Fibroblast of peridontal ligament (primary cell): Measurements from ENCODE around the gene SKIDA1.
"Not testable (repeated sequence)": the region's sequence is repeated elsewhere in the genome, so short reads cannot be mapped to it uniquely, and the experiment has no call there.

Experiments used
- DNase-seq: peaks from one replicate; pipeline ENCODE4 v3.0.0-alpha.2; 2010; ENCODE audit errors: extremely low read depth

The SKIDA1 gene

DNA sequence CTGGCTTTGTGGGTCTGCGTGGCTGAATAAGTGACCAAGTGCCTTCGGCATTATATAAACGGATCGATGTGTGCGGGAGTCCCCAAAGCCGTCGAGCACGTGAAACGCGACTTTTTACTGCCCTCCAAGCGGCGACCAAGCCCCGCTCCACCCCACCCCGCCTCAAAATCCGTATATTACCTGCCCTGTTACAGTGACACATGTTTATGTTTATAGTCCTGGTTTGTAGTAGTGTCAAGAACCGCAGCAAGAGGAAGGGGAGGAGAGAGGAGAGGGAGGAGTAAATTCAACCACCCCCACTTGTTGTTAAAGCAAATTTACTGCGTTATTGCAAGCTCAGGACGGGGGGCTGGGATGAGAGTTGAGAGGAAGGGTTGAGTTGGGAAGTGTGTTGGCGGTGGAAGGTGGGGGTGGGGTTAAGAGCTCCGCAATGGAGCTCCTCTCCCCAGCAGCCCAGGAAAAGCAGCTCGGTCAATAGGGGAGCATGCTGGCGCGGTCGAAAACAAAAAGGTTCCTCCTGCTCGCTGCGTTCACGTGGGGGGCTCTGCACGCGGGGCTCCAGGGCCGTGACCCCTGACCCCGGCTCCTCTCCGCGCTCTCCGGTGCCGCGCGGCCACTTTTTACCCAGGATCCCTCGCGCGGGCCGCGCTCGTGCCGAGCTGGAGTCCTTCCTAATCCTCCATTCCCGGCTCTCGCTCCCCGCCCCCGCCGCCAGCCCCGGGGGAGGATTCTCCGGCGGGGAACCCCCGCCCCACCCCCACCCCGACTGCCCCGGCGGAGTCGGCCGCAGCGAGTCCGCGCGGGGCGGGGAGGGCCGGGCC lies at the start of gene SKIDA1:
TSS of gene SKIDA1 (minus strand) at position 316 of the 821 bp plus-strand sequence. CDS start 7,860 bp downstream, outside the sequence.
- peak; percentile 77 for DNase-seq

DNA sequence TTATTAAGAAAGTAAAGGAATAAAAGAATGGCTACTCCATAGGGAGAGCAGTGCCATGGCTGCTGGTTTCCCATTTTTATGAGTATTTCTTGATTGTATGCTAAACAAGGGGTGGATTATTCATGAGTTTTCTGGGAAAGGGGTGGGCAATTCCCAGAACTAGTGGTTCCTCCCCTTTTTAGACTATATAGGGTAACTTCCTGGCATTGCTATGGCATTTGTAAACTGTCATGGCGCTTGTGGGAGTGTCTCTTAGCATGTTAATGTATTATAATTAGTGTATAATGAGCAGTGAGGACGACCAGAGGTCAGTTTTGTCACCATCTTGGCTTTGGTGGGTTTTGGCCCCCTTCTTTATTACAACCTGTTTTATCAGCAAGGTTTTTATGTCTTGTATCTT lies 49.0 kb upstream of the SKIDA1 start:
- DNase-seq, result not testable (repeated sequence)

GRCh38 chr10:21572578-21572977 lies 47.1 kb upstream of the SKIDA1 start:
- peak; percentile 81 for DNase-seq

DNA sequence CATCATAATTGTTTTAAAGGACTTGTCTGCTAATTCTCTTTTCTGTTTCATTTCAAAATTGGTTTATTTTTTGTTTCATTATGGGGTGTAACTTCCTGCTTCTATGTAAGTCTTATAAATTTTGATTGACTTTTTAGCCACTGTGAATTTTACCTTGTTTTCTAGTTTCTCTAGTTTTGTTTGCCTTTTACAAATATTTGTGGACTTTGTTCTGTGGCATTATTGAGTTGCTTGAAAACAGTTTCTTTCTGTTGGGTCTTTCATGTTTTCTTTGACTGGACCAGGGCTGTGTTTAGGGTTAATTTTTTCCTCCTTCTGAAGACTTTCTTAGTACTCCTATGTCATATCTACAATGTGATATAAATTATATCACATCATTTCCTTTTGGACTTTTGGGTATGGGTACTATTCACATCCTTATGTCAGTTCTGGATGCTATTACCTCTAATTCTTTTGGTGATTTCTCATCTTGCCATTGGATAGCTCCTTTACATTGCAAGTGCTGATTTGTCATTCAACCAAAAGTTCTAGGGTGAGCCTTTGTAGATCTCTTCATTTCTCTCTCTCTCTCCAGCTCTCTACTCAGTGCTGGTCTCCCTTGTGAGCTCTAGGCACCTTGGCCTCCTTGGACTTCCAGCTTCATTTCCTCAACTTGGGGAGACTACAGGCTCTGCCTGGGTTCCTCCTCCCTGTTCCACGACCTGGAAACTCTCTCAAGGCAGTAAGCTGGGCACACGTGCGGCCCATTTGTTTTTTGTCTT lies 45.5 kb upstream of the SKIDA1 start:
- no peak for DNase-seq

DNA sequence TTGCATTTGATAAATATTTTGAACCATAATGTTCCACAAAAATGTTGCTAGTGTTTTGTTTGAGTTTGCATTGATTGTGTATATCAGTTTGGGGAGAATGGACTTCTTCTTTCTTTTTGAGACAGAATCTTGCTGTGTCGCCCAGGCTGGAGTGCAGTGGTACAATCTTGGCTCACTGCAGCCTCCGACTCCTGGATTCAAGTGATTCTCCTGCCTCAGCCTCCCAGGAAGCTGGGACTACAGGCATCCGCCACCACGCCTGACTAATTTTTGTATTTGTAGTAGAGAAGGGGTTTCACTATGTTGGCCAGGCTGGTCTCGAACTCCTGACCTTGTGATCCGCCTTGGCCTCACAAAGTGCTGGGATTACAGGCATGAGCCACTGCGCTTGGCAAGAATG lies 33.5 kb upstream of the SKIDA1 start:
- DNase-seq, result not testable (repeated sequence)

DNA sequence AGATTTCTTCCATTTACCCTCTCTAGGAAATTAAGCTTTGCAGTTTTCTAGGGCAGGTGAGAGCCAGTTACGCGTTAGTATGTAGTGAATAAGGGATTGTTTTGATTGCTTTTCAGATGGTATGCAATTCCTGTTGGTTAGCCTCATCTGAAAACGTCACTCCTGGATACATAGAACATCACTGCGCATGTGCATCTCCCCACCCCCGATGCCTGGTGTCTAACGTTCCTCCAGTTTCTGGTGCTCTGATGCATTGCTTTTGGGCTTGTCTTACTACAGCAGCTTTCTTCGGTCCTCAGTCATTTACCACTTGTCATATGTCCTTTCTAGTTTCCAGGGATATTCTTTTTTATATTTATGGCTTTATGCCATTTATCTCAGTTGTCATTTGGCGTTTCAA lies 31.0 kb upstream of the SKIDA1 start:
- no peak for DNase-seq

- no peak for DNase-seq
These were observed 27.2 kb upstream of the SKIDA1 start for GRCh38 chr10:21552638-21553037.

DNA sequence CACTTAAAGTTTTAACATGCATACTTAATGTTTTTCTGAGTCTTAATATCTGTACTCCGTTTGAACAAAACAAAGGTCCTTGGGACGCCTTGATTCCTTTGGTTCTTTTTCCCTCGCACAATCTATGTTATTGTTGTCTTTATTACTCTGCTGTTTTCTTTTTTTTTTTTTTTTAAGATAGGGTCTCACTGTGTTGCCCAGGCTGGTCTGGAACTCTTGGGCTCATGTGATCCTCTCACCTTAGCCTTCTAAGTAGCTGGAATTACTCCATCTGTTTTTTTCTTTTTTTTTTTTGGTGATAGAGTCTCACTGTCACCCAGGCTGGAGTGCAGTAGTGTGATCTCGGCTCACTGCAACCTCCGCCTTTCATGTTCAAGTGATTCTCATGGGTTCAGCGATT lies 21.8 kb upstream of the SKIDA1 start:
- no peak for DNase-seq

GRCh38 chr10:21540701-21541100 lies 15.2 kb upstream of the SKIDA1 start:
- DNase-seq, result not testable (repeated sequence)

DNA sequence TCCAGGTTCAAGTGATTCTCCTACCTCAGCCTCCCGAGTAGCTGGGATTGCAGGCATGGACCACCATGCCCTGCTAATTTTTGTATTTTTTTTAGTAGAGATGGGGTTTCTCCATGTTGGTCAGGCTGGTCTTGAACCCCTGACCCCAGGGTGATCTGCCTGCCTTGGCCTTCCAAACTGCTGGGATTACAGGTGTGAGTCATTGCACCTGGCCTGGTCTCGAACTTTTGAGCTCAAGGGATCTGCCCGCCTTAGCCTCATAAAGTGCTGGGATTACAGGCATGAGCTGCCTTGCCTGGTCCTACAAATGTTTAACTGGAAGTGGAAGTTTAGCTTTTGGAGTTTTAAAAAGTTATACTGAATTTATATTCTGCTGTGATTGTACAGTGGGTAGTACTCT lies 11.4 kb upstream of the SKIDA1 start:
- DNase-seq, result no peak

GRCh38 chr10:21535976-21536375 lies 10.5 kb upstream of the SKIDA1 start:
- not testable (repeated sequence) for DNase-seq

- DNase-seq, result no peak
These were observed 10.0 kb upstream of the SKIDA1 start for GRCh38 chr10:21535494-21535965.

DNA sequence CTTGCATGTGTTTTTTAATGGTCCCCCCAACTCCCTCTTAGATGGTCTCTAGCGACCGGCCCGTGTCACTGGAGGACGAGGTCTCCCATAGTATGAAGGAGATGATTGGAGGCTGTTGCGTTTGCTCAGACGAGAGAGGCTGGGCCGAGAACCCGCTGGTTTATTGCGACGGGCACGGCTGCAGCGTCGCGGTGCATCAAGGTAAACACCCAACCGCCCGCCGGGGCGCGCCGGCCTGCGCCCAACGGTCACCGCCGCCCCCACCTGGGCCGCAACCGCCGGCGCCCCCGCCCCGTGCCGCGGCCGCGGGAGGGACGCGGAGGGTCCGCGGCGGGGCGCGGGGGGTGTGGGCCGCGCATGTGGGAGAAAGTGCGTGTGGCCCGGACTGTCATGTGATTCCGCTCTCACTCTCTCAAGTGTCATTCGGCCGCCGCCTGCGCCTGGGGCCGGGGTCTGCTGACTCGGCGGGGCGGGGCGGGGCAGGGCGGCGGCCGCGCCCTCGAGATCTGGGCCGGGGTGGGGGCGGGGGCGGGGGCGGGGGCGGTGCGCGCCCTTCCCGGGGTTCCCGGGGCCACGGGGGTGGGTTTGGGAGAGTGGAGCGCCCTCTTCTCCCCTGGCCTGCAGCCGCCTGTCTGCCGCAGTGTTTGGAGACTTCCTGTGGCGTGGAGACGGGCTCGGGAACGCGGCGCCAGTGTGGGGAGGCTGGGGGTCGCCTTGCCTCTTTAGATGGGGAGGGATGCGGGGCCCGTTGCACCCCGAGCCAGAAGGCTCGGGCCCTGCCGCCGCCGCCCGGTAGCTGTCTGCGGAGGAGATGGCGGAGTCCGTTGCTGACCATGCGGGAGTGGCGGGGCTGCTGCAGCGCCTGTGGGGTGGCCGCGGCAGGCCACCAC lies 9.4 kb upstream of the SKIDA1 start:
- no peak for DNase-seq

DNA sequence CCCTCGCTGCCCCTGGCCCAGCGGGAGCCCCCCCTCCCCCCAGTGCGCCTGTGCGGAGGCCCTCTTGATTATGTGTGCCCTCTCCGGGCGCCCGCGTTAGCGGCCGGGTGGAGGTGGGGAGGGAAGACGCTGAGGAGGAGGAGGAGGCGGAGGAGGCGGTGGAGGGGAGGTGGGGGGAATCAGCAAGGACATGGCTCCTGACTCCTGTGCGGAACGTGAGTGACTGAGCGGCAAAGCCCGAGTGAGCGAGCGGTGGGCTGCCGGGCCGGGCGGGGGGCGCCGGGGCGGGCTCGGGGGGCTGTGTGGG lies 8.8 kb upstream of the SKIDA1 start:
- DNase-seq, result no peak

- peak; percentile 91 for DNase-seq
These were observed 8.2 kb upstream of the SKIDA1 start, which contains the start of gene MLLT10 for GRCh38 chr10:21533467-21534279. TSS of gene MLLT10 (plus strand) at chr10:21534232. CDS start at chr10:21534645, 413 bp downstream.

DNA sequence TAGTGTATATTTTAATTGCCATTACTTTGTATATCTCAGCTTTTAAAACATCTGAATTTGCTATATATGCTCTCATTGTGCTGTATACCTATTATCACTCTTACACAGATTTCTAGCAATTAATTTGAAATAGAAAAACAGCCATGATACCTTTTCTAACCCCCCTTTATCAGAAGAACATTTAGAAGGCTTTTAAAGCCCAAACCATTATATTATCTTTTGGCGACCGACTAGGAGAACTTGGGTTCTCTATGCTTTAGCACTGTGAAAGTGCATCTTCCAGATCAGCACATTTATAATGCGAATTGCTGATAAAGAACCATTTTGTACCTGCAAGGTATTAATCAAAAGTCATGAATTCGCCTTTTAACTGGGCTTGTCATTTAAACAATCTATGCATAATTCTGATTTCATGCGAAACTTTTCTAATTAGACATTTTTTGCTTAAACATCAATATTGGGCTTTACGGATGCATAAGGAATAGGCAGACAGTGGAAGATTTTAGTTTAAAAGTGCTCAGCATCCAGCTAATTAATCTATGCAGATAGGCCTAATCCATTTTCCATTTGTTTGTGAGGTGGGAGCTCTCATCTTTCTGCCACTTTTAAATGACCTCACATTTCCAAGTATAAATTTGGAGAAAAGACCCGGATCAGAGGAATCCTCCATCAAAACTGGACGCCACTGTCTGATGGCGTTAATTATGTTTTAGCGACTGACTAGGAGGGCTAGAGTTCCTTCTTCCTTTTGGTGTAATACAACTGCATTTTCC lies 7.4 kb upstream of the SKIDA1 start:
- DNase-seq, result no peak

DNA sequence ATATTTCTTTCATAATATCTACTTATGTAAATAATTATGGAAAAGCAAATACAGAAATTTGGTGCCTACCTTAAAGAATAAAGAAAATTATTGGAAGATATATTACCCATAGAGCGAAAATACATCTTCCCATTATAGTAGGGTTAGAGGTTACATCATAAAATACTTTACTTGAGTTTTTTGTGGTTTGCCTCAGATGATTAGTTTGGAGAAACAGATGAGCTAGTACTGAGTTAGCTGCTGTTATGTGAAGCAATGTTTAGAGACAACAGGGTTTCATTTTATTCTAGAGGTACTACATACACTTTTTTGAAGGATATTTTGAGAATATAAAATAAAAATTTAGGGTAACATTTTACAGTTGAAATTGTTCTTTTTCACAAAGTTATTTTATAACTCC lies 5.7 kb upstream of the SKIDA1 start:
- peak; percentile 82 for DNase-seq

GRCh38 chr10:21530641-21531040 lies 5.2 kb upstream of the SKIDA1 start:
- DNase-seq, result no peak

- no peak for DNase-seq
These were observed 4.7 kb upstream of the SKIDA1 start for GRCh38 chr10:21530168-21530567.
